PC-9 (cell line): ENCODE data around the gene WSCD1.

Source experiments
- CTCF ChIP-seq: fragments of 200-600 bp; sonication (generic); conservative IDR thresholded peaks from 2 replicates; pipeline ENCODE4 v1.6.1; 2017; ENCODE audit warnings: mixed run types, antibody characterized with exemption, mild to moderate bottlenecking, moderate library complexity
- EZH2 ChIP-seq: fragments of 200-600 bp; sonication (generic); IDR thresholded peaks from 2 replicates; pipeline ENCODE4 v1.8.0; 2017; ENCODE audit warnings: antibody characterized with exemption, low read depth

DNA sequence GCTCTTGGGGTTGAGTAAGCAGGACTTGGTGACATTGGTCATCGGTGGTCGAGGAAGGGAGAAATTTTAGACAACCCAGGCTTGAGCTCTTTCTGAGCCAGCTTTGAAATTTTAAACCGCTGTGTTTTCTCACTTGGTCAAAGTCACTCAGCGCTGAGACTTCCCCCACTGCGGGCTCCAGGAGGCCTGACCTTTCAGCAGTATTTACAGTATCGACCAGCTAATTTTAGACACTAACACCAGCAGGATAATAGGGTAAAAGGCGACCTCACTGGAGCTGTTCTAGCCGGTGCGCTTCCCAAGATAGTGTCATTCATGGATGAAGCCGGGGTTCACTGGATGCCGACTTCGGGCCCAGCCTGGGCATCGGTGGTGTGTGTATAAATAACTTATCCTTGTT, 29.7 kb upstream of the WSCD1 start:
- TF ChIP-seq EZH2 (no peak), CTCF (no peak)
